Mammary epithelial cell (primary cell): Measurements from ENCODE around the gene RPSA.

ENCODE experiments used
- EZH2 ChIP-seq: IDR thresholded peaks from 2 replicates; pipeline ENCODE4 v1.6.1; 2012; ENCODE audit warnings: low read length, inconsistent platforms, borderline replicate concordance
- TF ChIP-seq, protein P1 (sequence below), 2 donors: IDR thresholded peaks in 1 of 2; conservative IDR thresholded peaks in 1 of 2; 2 replicates each; pipeline ENCODE4 v1.5.1; 2011 to 2012; ENCODE audit warnings: inconsistent platforms in 2 of 2, low read length in 2 of 2, mild to moderate bottlenecking in 2 of 2, control low read depth in 1 of 2, low read depth in 1 of 2; ENCODE audit not compliant: insufficient read depth in 1 of 2; ENCODE audit errors: extremely low read depth in 1 of 2

DNA sequence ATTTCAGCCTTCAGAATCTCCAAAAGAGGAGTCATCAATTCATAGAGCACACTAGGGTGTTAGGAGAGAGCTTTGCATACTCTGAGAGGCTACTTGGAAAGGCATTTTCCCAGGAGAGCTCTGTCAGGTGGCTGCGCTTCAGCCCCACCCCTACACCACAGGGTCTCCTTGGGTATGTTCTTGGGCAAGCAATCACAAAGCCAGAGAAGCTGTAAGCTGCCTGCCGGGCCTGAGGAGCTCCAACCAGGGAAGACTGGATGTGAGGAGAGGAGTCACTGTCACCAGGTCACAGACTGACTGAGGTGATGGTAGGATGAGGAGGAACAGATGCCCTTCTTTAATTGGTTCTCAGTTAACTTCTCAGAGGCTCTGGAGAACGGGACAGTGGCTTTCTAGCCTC is 9.8 kb upstream of the RPSA start:
- TF ChIP-seq, protein P1, sequence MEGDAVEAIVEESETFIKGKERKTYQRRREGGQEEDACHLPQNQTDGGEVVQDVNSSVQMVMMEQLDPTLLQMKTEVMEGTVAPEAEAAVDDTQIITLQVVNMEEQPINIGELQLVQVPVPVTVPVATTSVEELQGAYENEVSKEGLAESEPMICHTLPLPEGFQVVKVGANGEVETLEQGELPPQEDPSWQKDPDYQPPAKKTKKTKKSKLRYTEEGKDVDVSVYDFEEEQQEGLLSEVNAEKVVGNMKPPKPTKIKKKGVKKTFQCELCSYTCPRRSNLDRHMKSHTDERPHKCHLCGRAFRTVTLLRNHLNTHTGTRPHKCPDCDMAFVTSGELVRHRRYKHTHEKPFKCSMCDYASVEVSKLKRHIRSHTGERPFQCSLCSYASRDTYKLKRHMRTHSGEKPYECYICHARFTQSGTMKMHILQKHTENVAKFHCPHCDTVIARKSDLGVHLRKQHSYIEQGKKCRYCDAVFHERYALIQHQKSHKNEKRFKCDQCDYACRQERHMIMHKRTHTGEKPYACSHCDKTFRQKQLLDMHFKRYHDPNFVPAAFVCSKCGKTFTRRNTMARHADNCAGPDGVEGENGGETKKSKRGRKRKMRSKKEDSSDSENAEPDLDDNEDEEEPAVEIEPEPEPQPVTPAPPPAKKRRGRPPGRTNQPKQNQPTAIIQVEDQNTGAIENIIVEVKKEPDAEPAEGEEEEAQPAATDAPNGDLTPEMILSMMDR (conservative IDR thresholded peaks at IDR 0.05 in 1 of 2, IDR thresholded peaks at IDR 0.05 in 1 of 2; ENCODE audit: extremely low read depth in 1 of 2, insufficient read depth in 1 of 2, low read depth in 1 of 2, low read length in 2 of 2), result no peak
- no peak for TF ChIP-seq EZH2
